GM21717 (cell line): ENCODE results near the gene EIF3D.

ENCODE experiments used
- ATAC-seq: cut with Tn5 transposase; IDR thresholded peaks from one replicate; pipeline ENCODE4 v1.9.1; 2021; ENCODE audit warnings: mild to moderate bottlenecking, moderate library complexity; ENCODE audit not compliant: unreplicated experiment

EIF3D gene

GRCh38 chr22:36510384-36510783 lies 18.6 kb downstream of the EIF3D start:
- ATAC-seq = no peak

GRCh38 chr22:36507518-36508010 lies 21.4 kb downstream of the EIF3D start:
- ATAC-seq = no peak

- peak; percentile 62 for ATAC-seq
Observed at GRCh38 chr22:36506637-36507517, 22.1 kb downstream of the EIF3D start, which contains the start of gene FOXRED2. FOXRED2 (minus strand) TSS chr22:36507040; CDS start chr22:36506422, 618 bp downstream.

GRCh38 chr22:36505998-36506635 lies 22.8 kb downstream of the EIF3D start:
- no peak for ATAC-seq

GRCh38 chr22:36497910-36498665 lies 30.9 kb downstream of the EIF3D start:
- ATAC-seq = no peak

- peak; percentile 57 for ATAC-seq
Observed at GRCh38 chr22:36493690-36494110, 35.3 kb downstream of the EIF3D start.

GRCh38 chr22:36492109-36492508 lies 36.9 kb downstream of the EIF3D start:
- ATAC-seq = no peak

- ATAC-seq = no peak
Observed at GRCh38 chr22:36491155-36491554, 37.8 kb downstream of the EIF3D start.

GRCh38 chr22:36486619-36487384 lies 42.2 kb downstream of the EIF3D start:
- no peak for ATAC-seq

- ATAC-seq = peak; percentile 74
Observed at GRCh38 chr22:36481393-36482168, 47.4 kb downstream of the EIF3D start, which contains the start of gene TXN2. TXN2 (minus strand) TSS chr22:36481640; CDS start chr22:36480837, 803 bp downstream.

GRCh38 chr22:36480941-36481392 lies 48.0 kb downstream of the EIF3D start:
- ATAC-seq = peak; percentile 8

GRCh38 chr22:36478966-36479365 lies 50.0 kb downstream of the EIF3D start:
- no peak for ATAC-seq

GRCh38 chr22:36475341-36475740 lies 53.6 kb downstream of the EIF3D start:
- ATAC-seq = no peak

- no peak for ATAC-seq
Observed at GRCh38 chr22:36472689-36473088, 56.3 kb downstream of the EIF3D start.

GRCh38 chr22:36471341-36471821 lies 57.6 kb downstream of the EIF3D start:
- no peak for ATAC-seq

- no peak for ATAC-seq
Observed at GRCh38 chr22:36470994-36471331, 58.0 kb downstream of the EIF3D start.

- no peak for ATAC-seq
Observed at GRCh38 chr22:36470162-36470993, 58.6 kb downstream of the EIF3D start.

GRCh38 chr22:36469094-36469710 lies 59.8 kb downstream of the EIF3D start:
- no peak for ATAC-seq
